DMS79 treated with DMSO at 0.1 percent for 48 hours (cell line): Measurements from ENCODE around the gene SLC6A3.
A peak's percentile ranks its signal among the peaks of the same experiment; 100 is the strongest.

Experiments used
- DNase-seq: peaks from one replicate; lab custom pipeline; 2025; lab: John Stamatoyannopoulos, UW

SLC6A3 gene

GRCh38 chr5:1405539-1406530, 39.4 kb downstream of the SLC6A3 start:
- DNase-seq, result no peak

DNA sequence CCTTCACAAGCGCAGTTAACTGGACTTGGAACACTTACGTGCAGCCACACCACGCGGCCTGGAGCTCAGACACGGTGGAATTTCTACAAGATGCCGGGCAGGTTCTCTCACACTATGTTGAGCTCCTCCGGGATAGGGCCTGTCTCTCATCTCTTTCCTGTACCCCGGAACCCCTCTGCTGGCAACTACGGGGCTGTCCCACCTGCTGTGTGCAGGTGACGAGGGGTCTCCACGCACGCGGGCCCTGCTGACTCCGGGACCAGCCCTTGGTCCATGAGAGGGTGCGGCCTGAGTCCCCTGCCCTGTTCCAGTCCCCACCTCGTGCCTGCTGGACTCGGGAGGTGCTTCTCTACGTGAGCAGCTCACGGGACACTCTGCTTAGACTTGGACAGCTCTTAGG, 40.1 kb downstream of the SLC6A3 start:
- no peak for DNase-seq

- no peak for DNase-seq
Measured at GRCh38 chr5:1404062-1404461, 41.2 kb downstream of the SLC6A3 start.

GRCh38 chr5:1402611-1403255, 42.5 kb downstream of the SLC6A3 start:
- DNase-seq, result no peak

- DNase-seq, result peak; percentile 39
Measured at GRCh38 chr5:1401536-1402138, 43.6 kb downstream of the SLC6A3 start.

DNA sequence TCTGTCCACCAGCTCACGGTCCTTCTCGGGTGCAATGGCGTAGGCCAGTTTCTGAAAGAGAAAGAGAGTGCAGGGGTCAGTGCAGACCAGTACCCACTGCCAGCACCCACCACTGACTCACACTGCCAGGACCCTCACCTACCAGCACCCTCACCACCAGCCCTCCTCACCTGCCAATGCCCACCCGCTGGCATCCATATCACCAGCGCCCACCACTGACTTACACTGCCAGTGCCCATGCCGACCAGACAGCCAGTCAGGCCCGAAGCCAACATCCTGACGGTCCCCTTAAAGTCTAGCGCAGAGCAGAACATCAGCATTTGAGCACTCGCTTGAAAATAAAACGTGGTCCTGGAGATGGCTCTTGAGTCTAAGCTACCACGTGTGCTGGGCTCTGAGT, 44.3 kb downstream of the SLC6A3 start:
- no peak for DNase-seq

GRCh38 chr5:1400211-1400855, 44.9 kb downstream of the SLC6A3 start:
- no peak for DNase-seq

DNA sequence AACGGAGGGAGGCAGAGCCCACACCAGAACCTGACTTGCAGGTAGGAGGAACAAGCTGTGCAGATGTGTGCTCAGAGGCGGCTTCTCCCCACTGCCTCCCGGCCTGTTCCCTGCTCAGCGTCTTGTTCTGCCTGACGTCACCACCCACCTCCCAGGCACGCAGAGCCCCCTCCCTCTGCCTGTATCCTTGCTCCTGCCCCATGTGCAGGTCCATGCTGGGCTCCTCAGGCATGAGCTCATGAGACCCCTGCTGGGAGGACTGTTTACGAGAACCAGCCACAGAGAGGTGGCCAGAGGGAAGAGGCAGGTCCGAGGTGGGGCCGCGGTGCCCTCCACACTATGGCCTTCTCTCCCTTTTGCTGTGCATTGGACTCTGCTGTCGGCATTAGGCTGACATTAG, 45.5 kb downstream of the SLC6A3 start:
- DNase-seq, result no peak

- DNase-seq, result no peak
Measured at GRCh38 chr5:1396293-1396816, 48.9 kb downstream of the SLC6A3 start.

DNA sequence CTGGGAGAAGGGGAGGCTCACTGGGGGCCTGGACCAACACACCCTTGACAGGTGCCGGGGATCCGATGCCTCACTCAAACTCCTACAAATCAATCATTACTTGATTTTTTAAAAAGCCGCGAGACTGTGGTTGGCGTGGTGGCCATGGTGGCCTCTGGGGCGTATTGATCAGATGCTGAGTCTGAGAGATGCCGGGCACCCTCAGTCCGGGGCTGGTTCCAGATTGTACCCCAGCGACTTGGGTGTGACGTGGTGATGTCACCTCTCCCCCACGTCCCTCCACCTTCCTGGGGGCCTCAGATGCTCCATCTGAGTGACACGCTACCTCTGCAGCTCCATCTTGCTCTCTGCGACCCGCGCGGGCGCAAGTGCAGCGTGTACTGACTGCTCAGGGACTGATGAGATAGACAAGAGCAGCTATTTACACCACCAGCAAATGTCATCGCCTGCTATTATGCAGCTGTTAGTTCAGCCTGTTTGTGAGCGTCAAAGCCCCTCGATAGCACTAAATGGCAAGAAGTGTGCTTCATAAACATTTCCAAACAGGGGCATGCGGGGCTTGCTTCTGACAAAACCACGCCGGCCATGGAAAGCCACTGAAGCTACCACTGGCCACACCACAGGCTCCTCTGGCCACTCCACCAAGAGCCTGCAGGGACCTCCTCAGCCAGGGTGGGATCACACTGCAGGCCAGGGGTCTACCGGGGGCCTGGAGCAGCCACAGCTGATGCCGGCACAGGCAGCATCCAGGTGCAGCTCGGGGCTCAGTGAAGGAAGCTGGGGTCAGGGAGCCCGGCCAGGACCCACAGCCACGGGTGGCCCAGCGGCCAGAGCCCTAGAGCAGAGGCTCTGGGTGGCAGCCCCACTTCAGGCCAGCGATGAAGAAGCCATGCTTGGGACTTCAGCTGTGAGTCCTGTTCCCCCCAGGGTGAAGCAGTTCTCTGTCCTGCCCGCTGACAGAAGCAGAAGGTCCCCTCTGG, 50.1 kb downstream of the SLC6A3 start:
- DNase-seq, result no peak

GRCh38 chr5:1393571-1394501, 51.4 kb downstream of the SLC6A3 start:
- peak; percentile 51 for DNase-seq

DNA sequence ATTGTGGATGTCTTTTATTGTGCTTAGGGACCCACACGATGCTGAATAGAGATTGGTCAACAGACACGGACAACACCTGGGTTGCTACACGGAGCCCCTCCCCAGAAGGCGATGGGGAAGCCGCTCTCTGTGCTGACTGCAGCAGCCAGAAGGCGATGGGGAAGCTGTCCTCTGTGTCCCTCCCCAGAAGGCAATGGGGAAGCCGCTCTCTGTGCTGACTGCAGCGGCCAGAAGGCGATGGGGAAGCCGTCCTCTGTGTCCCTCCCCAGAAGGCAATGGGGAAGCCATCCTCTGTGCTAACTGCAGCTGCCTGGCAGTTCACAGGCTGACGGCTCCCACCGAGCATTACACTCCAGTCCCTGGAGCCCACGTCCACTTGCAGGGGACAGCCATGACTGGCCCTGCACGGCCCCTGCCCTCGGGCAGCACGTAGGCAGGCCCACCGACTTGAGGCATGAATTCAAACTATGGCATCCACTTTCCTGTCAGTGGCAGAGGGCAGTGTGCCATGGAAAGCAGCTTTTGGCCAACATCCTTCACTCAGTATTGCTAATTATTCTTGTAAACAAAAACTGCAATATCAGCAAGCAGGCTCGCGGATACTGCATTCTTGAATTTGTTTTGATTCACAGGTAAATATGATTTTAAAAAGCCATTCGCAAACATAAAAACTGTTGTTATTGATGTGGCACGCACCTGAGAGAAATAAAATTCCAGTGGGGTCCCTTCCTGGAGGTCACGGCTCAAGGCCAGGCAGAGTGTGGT, 52.3 kb downstream of the SLC6A3 start:
- DNase-seq, result no peak

DNA sequence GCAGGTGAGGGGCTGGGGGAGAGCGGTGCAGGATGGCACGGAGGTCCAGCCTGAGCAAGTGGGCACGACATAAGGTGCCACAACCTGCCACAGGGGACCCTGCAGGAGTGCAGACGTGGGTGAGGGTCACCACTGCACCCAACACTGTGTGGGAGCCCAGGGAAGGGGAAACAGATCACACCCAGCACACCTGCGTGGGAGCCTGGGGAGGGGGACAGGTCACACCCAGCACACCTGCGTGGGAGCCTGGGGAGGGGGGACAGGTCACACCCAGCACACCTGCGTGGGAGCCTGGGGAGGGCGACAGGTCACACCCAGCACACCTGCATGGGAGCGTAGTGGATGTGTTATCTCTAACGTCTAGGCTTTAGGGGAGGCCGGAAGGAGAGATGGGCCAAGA, 53.0 kb downstream of the SLC6A3 start:
- no peak for DNase-seq

GRCh38 chr5:1391691-1392090, 53.5 kb downstream of the SLC6A3 start:
- no peak for DNase-seq

- peak; percentile 54 for DNase-seq
Measured at GRCh38 chr5:1390861-1391600, 54.2 kb downstream of the SLC6A3 start.

DNA sequence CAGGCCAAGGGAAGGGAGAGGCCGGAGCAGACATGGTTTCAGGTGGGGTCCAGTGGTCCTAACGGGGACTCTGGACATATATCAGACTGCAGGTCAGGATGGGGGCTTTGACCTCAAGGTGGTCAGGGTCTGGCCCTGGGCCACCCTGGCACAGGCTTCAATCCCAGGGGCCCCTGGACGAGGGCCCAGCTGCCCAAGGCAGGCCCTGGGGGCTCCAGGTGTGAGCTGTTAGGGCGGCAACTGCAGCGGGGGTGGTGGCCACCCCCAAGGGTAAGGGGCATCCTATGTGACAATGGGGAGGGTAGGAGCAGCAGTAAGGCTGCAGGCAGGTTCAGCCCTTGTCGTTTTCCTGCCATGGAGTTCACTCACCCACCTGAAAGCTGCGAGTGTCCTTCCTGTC, 54.9 kb downstream of the SLC6A3 start:
- DNase-seq, result no peak

GRCh38 chr5:1388383-1388967, 56.8 kb downstream of the SLC6A3 start:
- no peak for DNase-seq

- DNase-seq, result no peak
Measured at GRCh38 chr5:1387876-1388275, 57.4 kb downstream of the SLC6A3 start.
